Neural progenitor cell (in vitro differentiated cells): ENCODE measurements around the gene STARD7.

Source experiments
- EZH2 ChIP-seq: fragments of 200-600 bp; sonication (generic); IDR thresholded peaks from 2 replicates; pipeline ENCODE4 v1.6.1; 2017; ENCODE audit warnings: antibody characterized with exemption, mild to moderate bottlenecking, moderate library complexity
- EZH2phosphoT487 ChIP-seq: fragments of 200-600 bp; sonication (generic); IDR thresholded peaks from 2 replicates; pipeline ENCODE4 v1.6.1; 2017; ENCODE audit warnings: antibody characterized with exemption
- TF ChIP-seq, protein P1 (sequence below): fragments of 200-600 bp; sonication (generic); IDR thresholded peaks from 2 replicates; pipeline ENCODE4 v1.5.1; 2017; ENCODE audit warnings: antibody characterized with exemption, mild to moderate bottlenecking

- TF ChIP-seq, protein P1, sequence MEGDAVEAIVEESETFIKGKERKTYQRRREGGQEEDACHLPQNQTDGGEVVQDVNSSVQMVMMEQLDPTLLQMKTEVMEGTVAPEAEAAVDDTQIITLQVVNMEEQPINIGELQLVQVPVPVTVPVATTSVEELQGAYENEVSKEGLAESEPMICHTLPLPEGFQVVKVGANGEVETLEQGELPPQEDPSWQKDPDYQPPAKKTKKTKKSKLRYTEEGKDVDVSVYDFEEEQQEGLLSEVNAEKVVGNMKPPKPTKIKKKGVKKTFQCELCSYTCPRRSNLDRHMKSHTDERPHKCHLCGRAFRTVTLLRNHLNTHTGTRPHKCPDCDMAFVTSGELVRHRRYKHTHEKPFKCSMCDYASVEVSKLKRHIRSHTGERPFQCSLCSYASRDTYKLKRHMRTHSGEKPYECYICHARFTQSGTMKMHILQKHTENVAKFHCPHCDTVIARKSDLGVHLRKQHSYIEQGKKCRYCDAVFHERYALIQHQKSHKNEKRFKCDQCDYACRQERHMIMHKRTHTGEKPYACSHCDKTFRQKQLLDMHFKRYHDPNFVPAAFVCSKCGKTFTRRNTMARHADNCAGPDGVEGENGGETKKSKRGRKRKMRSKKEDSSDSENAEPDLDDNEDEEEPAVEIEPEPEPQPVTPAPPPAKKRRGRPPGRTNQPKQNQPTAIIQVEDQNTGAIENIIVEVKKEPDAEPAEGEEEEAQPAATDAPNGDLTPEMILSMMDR, result peak; percentile 21
- TF ChIP-seq EZH2 (no peak), EZH2phosphoT487 (no peak)
These were observed 32.6 kb upstream of the STARD7 start for GRCh38 chr2:96241227-96241626.
